GM21526 (cell line): ENCODE data around the gene OSBPL1A.
"Not testable (repeated sequence)": the region's sequence is repeated elsewhere in the genome, so short reads cannot be mapped to it uniquely, and the experiment has no call there.

Experiments used
- ATAC-seq: cut with Tn5 transposase; IDR thresholded peaks from one replicate; pipeline ENCODE4 v1.9.1; 2021; ENCODE audit warnings: moderate library complexity; ENCODE audit not compliant: unreplicated experiment, low FRiP score

The OSBPL1A gene

DNA sequence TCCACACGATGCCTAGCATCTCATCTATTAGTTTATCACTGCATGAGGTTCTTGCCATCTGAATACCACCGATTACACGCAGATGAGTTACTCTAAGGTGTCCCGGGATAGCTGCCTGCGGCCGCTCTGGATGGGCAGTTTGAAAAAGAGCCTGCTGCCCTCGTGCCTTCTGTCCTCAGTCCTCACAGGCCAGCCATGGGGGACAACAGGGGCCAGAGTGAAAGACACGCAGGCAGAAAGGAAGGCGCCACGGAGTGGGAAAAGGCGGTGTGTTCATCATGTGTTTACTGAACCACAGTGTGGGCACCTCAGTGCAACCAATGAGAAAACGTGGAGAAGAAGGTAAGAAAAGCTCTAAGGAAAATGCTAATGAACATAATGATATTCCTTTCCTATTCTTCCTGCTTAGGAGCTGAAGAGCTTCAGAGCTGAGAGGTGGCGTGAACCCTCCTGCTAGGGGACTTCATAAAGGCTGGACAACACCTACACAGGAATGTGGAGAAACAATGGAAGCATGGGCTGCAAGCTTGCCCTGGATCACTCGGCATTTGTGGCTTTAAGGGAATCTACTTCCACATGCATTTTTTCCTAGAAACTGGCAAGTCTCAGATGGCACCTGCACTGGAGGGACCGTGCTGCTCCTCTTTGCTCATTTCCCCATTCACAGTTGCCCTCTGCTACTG lies 207.8 kb downstream of the OSBPL1A start:
- no peak for ATAC-seq

DNA sequence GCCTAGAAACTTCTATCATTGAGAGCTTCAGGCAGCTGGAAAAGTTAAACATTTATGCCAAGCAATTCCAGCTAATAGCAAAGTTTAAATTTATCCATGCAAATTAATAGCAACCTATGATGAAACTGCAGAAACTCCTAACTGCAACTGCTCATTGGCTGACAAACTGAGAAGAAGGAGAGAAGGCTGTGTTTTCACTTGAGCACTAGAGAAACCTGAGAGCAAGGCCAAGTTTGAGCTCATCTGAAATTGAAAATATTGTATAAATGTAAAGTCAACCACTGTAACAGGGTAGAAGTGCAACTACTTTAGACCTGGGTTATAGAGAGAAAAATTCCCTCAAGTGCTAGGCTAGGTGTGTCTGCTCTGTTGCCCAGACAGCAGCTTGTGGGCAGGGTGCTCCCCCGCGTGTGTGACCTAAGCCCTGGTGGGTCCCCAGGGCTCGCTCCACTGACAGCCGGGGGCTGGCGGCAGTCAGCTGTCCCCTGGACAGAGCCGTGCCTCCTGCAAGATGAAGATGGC lies 208.6 kb downstream of the OSBPL1A start:
- ATAC-seq = peak; percentile 61

DNA sequence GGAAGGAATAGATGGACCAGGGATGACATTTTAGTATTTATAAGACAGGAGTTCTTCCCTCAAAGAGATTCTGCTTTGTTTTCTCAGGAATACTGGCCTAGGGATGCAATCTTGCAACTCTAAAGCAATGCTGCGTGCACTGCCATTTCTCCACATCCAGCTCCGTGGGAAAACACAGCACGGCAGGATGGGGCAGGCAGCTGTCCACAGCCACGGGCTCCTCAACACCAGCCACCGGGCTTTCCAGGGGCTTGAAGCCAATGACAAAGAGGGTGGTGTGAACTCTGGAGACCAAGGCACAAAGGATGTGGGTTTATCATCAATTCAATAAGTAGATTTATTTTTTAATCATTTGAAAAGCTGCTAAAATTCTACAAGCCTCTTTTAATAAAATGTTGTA lies 209.5 kb downstream of the OSBPL1A start:
- no peak for ATAC-seq

DNA sequence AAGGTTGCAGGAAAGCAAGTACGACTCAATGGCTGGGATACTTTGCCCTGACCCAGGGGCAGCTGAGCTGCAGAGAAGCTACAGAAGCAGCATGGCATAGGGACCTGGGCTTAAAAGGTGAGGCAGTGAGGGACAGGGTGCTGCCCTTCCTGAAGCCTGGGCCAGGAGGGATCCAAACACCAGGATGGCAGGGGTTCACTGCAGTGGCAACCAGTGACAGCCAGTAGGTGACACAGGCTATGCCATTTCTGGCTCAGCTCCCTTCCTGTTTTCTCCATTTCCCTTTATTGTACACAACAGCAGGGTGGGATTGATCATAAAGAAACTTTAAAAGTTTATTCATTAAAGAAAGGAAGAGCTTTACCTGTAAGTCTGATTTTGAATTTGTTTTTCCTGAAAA lies 209.9 kb downstream of the OSBPL1A start:
- no peak for ATAC-seq

DNA sequence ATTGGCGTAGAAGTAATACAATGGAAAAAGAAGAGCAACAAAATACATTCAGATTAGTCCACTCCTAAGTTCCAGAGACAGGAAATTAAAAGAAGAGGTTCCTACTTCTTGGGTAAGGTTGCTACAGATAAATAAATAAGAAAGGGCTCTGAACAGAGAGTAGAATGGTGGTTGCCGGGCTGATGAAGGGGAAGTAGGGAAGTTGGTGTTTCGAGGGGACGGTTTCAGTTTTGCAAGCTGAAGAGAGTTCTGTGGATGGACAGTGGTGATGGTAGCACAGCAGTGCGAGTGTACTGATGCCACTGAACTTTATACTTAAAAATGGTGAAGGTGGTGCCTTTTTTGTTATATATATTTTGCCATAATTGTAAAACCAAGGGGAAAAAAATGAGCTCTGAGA lies 210.6 kb downstream of the OSBPL1A start:
- ATAC-seq = peak; percentile 76

DNA sequence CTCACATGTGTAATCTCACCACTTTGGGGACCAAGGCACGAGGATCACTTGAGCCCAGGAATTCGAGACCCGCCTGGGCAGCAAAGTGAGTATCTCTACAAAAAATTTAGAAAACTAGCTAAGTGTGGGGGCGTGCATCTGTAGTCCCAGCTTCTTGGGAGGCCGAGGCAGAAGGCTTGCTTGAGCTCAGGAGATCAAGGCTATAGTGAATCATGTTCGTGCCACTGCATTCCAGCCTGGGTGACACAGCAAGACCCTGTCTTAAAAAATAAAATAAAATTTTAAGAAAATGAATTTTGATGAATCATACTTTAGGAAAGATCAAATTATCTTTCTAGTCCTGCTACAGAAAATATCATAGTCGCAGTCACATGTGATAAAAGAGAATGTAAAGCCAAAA lies 211.8 kb downstream of the OSBPL1A start:
- ATAC-seq = no peak

DNA sequence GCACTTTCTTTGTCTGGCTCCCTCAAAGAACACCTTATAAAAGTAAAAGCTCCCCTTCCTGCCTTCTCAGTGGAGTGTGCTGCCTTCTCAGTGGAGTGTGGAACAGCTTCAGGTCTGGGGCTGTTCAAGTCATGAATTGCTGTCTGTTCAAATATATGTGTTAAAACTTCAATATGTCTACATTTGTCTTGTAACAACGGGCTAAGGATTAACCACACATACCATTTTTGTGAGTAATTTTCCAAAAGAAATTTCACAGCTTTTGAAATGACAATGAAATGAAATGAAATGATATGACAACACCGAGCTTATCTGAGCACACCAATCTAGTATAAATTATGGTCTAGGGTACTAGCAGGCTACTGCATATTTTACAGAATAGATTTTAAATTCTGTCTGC lies 215.8 kb downstream of the OSBPL1A start:
- no peak for ATAC-seq

DNA sequence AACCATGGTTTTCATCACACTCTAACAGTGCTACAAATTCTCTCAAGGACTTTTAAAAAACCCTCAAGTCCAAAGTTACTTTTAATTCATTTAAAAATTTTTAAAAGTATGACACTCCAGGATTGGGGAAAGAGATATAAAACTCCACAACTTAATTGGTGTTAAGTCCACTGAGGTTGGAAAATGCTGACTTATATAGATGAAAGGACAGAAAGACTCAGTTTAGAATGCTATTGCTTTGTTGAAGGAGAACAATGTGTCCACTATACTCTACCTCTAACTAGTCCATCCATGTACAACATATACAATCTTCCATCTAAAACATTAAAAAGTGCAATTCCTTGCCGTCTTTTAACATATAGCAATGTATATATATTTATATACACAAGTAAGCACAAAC lies 217.6 kb downstream of the OSBPL1A start:
- no peak for ATAC-seq

DNA sequence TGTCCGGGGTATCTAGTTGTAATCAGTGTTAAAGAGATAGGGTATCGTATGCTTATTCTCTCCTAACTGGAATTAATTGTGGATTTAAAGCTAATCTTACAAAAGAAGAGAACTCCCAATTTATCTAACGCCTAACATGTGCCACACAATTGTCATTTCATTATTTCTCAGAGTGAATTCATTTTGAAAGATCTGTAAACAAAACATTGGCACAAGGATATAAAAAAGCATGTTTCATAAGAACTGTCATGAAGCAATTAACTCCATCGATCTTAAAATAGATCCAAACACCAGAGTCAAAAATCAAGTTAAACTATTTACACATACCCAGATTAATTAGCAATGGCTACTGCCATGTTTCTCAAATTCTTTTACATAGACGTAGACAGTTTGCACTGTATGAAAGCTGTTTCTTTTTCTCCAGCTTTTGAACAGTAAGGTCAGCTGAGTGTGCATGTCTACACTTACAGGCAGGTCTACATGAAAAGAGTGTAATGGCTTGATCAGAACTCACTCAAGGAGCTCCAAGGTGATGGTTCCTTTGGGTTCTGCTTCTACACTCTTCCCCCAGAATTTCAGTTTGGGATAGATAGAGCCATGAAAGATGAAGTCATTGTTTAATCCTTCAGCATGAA lies 220.0 kb downstream of the OSBPL1A start:
- no peak for ATAC-seq

DNA sequence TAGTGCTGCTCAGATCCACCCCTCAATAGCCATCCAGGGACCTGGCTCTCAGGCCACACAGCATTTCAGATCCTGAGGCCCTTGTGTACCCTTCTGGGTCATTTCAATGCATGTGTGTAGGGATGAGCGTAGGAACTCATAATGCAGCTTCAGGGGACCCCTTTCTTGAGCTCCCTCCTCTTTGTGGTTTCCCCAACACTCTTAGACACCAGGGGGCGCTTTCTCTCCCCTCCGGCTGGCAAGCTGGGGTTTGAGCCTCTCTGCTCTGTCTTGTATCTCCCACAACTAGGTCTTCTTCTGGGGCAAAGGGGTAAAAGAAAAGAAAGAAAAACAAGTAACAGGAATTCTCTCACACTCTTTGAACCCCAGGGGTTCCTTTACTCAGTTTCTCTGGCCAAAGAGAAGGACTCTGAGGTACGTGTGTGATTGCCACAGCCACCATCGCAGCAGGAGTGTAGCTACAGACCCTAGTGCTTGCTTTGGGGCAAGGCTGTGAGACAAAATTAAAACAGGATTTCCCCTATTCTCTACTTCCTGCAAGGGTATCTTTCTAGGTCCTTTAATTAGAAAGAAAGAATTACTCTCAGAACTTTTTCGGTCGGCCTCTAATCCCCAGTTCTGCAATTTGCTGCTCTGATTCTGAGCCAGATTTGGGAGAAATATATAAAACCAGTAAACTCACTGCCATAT lies 220.8 kb downstream of the OSBPL1A start:
- ATAC-seq = peak; percentile 87

DNA sequence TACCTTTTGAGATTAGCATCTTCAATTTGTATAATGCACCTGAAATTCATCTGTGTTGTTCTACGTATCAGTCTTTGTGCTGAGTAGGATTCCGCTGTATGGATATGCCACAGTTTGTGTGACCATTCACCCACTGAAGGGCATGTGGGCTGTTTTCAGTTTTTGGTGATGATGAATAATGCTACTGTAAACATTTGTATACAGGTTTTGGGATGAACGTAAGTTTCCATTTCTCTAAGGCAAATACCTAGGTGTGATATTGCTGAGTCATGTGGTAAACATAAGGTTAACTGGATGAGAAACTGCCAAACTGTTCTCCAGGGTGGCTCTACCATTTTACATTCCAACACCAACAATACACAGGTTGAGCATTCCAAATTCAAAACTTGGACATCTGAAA lies 223.6 kb downstream of the OSBPL1A start:
- ATAC-seq = no peak

DNA sequence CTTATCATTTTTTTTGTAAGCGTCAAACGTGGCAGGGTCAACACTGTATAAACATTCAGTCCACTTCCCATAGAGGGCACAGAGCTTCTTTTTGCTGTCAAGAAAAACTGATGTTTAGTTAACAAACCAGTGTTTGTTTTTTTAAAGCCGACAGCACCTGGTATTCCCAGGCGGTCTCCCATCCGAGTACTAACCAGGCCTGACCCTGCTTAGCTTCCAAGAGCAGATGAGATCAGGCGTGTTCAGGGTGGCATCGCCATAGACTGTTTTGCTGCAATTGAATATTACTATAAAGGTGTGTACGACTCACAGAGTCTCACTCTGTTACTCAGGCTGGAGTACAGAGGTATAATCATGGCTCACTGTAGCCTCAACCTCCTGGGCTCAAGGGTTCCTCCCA lies 227.3 kb downstream of the OSBPL1A start:
- ATAC-seq = no peak

DNA sequence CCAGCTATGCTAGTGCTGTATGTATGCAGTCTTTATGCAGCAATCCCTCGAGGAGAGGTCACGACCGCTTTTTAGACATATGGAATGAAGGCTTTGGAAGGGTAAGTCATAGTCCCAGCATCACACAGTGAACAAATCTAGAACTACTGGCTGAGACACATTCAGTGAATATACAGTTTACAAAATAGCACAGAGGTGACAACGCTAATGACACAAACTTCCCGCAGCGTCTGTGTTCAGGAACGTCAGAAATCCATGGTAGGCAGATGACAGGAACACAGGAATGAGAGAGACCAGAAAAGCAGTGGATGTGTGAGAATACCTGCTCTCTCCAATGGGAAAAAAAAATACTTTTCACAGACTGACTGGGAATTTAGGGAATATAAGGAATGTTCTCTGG lies 229.1 kb downstream of the OSBPL1A start:
- ATAC-seq = no peak

DNA sequence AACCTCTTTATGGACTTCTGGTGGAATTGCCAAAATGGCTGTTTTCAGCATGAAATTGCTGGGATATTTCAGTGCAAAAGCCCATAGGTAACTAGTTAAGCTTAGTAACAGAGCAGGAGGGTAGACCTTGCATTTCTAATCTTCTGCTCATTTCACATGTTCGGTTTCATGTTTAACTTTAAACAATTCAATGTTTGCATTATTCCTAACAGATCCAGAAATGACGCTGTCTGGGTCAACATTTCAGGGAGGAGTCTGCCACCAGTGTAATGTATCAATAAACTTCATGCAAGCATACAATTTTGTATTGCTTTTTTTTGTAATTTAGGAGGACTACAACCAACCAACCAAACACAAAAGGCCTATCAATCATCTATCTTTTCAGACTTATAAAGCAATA lies 236.3 kb downstream of the OSBPL1A start:
- no peak for ATAC-seq

DNA sequence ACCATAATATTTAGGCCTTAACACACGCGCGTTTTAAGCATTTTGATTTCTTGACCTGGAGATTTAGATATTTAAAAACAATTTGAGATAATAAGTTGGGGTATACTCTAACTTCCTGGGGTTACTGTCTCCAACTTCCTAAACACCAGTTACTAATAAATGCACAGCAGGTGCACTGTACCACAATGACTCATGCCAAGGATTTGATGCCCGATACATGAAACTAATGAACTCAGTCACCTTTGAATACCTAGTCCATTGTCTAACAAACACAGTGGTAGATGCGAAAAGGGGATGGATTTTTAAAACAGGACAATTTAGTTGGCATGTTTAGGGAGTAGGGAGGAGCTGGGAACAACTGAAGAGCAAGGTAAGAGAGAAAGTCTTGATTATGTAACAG lies 237.5 kb downstream of the OSBPL1A start:
- ATAC-seq = no peak

DNA sequence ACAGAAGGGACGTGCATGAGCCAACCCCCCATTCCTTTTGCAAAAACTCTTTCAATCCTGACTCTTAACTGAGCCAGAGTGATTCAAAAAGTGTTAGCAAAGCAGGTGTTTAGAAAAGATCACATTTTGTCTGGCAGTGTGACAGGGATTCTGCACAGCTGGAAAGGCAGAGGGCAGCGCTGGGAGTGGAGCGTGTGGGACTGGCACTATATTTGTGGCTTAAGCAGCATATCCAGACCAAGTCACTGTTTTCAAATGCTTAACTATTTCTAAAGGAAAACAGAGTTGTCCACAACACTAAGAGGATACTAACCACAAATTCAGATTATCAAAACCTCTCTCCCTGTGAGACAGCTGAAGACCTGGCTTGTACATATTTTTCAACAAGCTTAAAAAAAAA lies 239.8 kb downstream of the OSBPL1A start:
- ATAC-seq = no peak

DNA sequence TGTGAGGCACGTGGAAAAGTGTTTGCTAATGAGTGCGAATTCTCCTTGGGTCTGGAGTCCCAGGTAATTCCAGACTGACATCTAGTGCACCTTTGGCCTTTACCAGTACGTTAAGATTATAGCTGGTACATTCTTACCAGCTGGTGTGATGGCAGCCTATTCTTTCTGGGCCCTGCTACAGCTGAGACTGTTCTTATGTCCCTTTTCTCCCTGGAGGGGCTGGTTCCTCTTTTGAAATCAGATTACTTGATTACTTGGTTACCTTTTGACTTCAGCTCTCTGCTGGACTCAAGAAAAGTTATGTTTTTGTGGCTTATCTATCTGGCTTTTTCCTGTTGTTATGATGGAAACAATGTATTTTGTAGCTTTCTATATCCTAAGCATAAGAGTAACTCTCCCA lies 244.2 kb downstream of the OSBPL1A start:
- no peak for ATAC-seq

DNA sequence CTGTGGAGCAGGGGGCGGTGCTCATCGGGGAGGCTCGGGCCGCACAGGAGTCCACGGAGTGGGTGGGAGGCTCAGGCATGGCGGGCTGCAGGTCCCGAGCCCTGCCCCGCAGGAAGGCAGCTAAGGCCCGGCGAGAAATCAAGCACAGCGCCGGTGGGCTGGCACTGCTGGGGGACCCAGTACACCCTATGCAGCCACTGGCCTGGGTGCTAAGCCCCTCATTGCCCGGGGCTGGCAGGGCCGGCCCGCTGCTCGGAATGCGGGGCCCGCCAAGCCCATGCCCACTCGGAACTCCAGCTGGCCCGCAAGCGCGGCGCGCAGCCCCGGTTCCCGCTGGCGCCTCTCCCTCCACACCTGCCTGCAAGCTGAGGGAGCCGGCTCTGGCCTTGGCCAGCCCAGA lies 248.0 kb downstream of the OSBPL1A start:
- ATAC-seq = not testable (repeated sequence)

DNA sequence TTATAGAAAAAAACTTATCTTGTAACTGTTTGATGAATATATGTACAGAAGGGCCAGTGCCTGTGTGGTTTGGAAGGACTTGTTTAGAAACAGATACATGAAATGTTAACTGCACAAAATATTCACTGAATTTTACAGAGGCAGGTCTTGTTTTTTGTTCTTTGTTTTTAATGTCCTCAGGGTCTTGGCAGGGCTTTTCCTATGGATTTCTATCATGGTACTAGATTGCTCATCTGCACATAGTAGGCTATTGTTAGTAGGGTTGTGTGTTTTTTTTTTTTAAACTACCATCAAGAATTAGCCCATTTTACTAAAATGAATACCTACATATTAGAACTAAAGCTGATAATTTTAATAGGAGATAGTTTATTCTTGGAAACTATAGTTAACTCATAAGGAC lies 255.2 kb downstream of the OSBPL1A start:
- ATAC-seq = no peak

DNA sequence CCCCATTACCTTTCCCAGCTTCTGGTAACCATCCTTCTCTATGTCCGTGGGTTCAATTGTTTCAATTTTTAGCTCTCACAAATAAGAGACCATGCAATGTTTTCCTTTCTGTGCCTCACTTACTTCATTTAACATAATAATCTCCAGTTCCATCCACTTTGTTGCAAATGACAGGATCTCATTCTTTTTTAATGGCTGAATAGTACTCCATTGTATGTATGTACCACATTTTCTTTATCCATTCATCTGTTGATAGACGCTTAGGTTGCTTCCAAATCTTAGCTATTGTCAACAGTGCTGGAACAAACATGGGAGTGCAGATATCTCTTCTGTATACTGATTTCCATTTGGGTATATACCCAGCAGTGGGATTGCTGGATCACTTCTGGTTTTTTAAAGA lies 256.9 kb downstream of the OSBPL1A start:
- no peak for ATAC-seq

DNA sequence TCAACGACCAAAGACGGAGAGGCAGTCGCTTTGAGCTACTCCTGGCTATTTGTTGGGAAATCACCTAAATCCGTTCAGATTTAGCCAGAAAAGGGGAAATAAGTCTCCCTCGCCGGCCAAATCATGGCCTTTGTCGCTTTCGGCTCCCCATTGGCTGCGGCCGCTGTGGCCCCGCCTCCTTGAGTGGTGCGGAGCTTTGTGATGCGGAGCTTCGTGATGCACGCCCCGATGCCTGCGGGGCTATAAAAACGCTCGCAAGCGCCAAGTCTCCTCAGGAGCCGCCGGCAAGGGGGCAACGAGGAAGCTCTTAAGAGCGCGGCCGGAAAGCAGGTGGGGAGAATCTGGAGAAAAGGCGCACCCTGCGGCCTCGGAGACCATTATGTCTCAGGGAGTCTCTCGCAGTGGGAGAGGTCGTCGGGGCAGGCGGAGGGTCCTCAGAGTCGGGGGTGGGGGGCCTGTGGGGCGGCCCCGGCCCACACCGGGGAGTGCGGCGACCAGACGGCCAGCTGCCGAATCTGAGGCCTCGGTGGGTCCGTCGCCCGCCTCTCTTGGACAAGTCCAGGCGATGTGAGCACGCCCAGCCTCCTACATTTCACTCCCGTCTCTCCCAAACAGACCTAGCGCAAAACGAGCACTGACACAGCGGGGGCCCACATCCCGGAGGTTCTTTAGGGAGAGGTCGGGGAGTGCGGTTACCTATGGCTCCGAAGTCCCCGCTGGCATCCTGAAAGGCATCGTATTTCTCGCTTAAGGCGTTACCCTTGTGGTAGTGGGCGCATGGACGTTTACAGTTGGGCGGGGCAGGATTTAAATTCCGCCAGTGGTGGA lies 258.6 kb downstream of the OSBPL1A start, which contains the start of gene CABYR:
CABYR (plus strand) TSS at position 274 of the 828 bp plus-strand sequence. CDS start 4,053 bp downstream, outside the sequence.
- ATAC-seq = peak; percentile 90
